Kidney tubule cell (primary cell): ENCODE data around the gene HNRNPA3.
A peak's percentile ranks its signal among the peaks of the same experiment; 100 is the strongest.
"Not testable (repeated sequence)": the region's sequence is repeated elsewhere in the genome, so short reads cannot be mapped to it uniquely, and the experiment has no call there.

Source experiments
- DNase-seq: peaks from one replicate; pipeline ENCODE4 v3.0.0-alpha.2; 2018; ENCODE audit warnings: low spot score

The HNRNPA3 gene

GRCh38 chr2:177212106-177212890 is at the start of gene HNRNPA3:
TSS of gene HNRNPA3 (plus strand) at chr2:177212794. CDS start at chr2:177212800, 6 bp downstream.
- peak; percentile 99 for DNase-seq

- DNase-seq: peak; percentile 14
Measured at GRCh38 chr2:177164131-177164530, 48.5 kb upstream of the HNRNPA3 start.

DNA sequence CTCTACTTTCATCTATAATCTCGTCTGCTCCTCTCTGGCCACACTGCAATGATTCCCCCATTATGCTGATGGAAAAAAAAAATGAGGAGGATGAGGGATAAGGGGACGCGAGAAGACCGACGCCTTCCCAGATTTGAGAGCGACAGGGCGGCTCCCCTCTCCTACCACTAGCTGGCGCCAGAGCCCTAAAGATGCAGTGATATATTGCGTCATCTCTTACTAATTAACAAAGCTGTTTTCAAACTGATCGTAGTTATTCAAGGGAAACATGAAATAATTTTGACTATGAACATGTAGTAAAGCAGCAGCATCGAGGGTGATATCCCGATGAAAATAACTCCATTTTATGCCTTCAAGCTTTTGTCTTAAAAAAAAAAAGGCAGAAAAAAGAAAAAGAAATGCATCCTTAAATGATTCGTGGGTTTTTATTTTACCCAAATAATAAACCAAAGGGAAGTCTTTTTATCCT is 48.0 kb upstream of the HNRNPA3 start:
- peak; percentile 85 for DNase-seq

GRCh38 chr2:177165061-177165583 is 47.5 kb upstream of the HNRNPA3 start:
- DNase-seq: peak; percentile 60

GRCh38 chr2:177165721-177166711 is 46.6 kb upstream of the HNRNPA3 start:
- DNase-seq: peak; percentile 67

DNA sequence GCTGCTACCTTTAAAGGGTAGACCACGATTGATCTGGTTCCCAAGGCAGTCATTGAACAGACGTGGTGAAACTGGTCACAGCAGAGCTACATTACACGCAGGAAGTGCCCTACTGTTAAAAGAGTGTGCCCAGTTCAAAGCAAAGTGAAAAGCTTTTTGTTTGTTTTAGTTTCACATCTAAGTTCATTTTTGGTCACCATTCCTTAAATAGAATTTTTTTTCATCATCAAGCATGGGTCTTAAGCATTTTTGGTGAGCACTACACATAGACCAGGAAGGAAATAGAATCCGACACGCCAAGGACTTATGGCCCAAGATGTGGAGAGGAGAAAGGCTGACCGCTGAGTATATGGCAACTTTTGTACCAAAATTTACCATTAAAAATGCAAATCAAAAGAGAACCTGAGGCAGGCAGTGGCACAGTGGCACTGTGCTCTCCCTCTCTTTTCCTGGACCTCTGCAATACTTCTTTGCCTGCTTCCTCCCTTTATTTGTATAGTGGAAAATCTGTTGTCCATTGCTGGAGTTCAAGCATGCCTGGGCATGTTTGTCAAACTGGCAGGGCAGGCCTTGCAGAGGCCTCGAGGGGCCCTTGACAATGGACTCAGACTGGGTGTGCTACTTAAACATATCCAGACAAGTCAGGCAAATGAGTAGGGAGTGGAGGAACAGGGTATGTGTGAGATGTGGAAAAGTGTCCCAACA is 42.6 kb upstream of the HNRNPA3 start:
- DNase-seq: peak; percentile 13

DNA sequence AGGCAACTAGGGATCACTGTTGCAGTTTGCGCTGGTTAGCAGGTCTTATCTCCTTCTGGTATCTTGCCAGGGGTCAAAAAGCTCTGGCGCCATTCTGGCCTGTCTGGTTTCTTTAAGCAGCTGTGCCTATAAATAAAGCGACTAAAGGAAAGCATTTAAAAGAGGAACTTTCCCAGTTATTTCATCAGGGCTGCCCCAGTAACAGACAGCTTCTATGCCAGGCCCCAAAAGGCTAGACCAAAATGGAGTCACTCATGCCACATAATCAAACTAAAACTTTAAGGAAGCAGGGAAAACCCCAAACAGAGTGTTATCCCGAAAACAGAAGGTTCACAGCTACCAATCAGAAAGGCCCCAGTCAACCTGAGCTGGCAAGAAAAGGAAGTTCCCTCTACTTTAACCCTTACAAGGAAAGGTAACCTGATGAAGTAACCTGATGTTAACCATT is 41.2 kb upstream of the HNRNPA3 start:
- peak; percentile 68 for DNase-seq

GRCh38 chr2:177172034-177172880 is 40.3 kb upstream of the HNRNPA3 start:
- peak; percentile 92 for DNase-seq

- DNase-seq: no peak
Measured at GRCh38 chr2:177174486-177174885, 38.1 kb upstream of the HNRNPA3 start.

DNA sequence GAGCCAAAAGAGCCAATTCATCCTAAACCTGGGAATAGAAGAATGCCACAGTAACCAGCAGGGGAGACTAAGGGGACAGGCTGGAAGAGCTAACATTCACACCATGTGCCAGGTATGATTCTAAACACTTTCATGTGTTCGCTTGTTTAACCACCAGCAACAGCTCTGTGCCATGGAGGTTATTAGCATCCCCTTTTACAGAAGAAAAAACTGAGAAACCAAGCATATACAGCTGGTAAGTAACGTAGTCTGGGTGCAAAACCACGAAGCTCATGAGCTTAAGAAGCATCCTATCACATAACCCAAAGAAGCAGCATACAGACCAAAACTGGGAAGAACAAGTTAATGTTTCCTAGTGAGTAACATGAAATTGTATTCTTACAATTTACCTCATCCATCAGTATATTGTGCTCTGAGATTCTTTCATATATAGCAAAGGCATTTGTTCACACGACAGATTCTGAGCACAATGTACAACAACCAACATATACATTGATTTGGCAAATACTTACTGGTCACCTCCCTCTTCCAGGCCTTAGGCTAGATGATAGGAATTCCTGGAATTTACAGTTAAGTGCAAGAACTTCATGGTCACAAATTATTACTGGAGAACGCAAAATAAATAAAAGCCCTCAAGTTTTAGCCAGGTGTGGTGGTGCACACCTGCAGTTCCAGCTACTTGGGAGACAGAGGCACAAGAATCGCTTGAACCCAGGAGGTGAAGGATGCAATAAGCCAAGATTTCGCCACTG is 36.5 kb upstream of the HNRNPA3 start:
- no peak for DNase-seq

DNA sequence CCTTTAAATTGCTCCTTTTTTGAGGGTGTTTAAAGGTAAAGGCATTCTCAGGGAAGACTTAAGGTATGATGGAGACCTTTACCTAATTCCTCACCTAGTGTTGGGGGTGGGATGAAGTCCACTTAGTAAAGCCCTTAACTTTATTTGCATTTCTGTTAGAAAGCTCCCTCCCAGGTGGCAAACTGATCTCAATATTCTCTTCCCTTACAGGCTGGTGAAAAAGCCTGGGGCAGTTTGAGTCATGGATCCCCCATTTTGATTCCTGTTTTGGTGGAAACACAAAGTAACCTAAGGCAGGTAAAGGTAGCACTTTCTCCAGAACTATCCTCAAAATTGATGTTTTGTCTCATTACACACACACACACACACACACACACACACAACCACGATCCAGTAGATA is 33.8 kb upstream of the HNRNPA3 start:
- DNase-seq: no peak

- DNase-seq: no peak
Measured at GRCh38 chr2:177179227-177179626, 33.4 kb upstream of the HNRNPA3 start.

- not testable (repeated sequence) for DNase-seq
Measured at GRCh38 chr2:177179671-177180070, 32.9 kb upstream of the HNRNPA3 start.

GRCh38 chr2:177180269-177181000 is 32.2 kb upstream of the HNRNPA3 start:
- DNase-seq: no peak

DNA sequence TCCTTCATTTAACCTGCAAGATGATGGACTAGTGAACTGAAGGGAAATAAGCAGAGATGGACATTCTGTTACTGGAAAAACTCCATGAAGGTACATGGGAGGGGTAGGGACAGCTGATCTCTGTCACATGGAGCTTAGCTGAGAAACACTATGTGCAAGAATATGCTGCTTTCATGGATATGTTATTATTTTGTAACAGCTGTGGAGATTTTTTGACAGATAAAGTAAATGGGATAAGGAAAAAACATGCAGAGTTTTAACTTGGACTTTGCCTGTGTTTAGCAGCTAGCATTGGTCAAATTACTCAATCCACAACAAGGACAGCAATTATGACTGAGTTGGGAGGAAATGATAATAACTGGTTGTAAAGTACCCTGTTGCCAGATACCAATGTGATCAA is 28.7 kb upstream of the HNRNPA3 start:
- no peak for DNase-seq

DNA sequence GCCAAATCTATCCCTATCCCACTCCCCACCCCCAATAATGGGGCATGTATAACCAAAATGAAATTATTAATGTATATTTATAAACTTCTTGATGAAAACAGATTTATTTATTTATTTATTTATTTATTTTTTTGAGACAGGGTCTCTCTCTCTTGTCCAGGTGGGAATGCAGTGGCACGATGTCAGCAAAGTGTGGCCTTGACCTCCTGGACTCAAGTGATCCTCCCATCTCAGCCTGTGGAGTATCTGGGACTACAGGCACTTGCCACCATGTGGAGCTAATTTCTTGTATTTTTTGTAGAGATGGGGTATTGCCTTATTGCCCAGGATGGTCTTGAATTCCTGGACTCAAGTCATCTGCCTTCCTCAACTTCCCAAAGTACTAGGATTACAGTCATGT is 28.0 kb upstream of the HNRNPA3 start:
- DNase-seq: no peak

GRCh38 chr2:177186038-177186437 is 26.6 kb upstream of the HNRNPA3 start:
- DNase-seq: not testable (repeated sequence)

DNA sequence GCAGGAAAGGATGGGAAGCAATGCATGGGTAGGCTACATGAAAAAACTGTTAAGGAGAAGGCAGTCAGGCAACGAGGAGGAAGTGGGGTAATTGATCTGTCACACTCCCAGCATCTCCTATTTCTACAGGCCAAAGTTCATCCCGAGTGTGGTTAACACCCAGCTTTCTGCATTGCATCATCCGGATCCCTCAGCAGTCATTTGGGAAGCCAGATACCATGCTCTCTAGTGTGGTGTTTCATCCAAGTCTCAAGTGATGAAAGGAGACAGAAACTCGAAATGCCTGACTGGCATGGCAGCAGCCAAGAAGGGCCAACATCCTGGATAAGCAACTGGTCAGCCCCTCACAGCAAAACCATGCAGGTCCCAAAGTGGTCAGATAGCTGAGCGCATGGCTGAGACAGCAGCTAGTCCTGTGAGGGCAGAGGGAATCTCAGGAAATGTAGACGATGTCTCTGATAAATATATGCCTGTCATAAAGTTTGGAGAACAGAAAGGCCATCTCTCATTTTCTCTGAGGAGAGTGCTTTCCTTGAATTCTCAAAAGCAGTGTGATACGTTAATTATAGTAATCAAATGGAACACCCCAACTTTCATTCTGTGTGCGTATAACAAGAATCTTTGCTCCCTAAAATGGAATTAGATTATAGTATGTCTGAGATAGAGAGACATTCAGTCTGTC is 24.8 kb upstream of the HNRNPA3 start:
- DNase-seq: peak; percentile 67
